HCT116 (cell line): ENCODE data around the gene UBE2V1.

ENCODE experiments used
- CEBPB ChIP-seq: IDR thresholded peaks from 2 replicates; pipeline ENCODE4 v1.6.1; 2012; ENCODE audit warnings: low read depth
- EZH2 ChIP-seq: fragments of 200-600 bp; sonication (generic); IDR thresholded peaks from 2 replicates; pipeline ENCODE4 v1.6.1; 2017; ENCODE audit warnings: antibody characterized with exemption, mixed run types
- JUND ChIP-seq: IDR thresholded peaks from 2 replicates; pipeline ENCODE4 v1.6.1; 2012
- POLR2A ChIP-seq: IDR thresholded peaks from 2 replicates; pipeline ENCODE4 v1.7.0; 2011; ENCODE audit warnings: borderline replicate concordance; ENCODE audit not compliant: insufficient read depth, insufficient read length; ENCODE audit errors: extremely low read depth
- POLR2AphosphoS5 ChIP-seq: IDR thresholded peaks from 2 replicates; pipeline ENCODE4 v1.6.1; 2011; ENCODE audit warnings: mild to moderate bottlenecking, low read depth, low read length, moderate library complexity
- RAD21 ChIP-seq: IDR thresholded peaks from 2 replicates; pipeline ENCODE4 v1.6.1; 2012; ENCODE audit warnings: low read depth, mild to moderate bottlenecking
- TF ChIP-seq, protein P1 (sequence below), 3 experiments: fragments of 200-600 bp in 1 of 3; sonication (generic) in 1 of 3; IDR thresholded peaks in 2 of 3; conservative IDR thresholded peaks in 1 of 3; 2 replicates each; pipeline ENCODE4 v1.5.1; 2012 to 2017; ENCODE audit warnings: low read depth in 2 of 3, low read length in 2 of 3, antibody characterized with exemption in 1 of 3, borderline replicate concordance in 1 of 3, control low read depth in 1 of 3, mild to moderate bottlenecking in 1 of 3, mixed read lengths in 1 of 3, mixed run types in 1 of 3, moderate library complexity in 1 of 3; ENCODE audit not compliant: insufficient read depth in 1 of 3
- TF ChIP-seq, protein P2 (sequence below): IDR thresholded peaks from 2 replicates; pipeline ENCODE4 v1.6.1; 2012; ENCODE audit warnings: low read depth

DNA sequence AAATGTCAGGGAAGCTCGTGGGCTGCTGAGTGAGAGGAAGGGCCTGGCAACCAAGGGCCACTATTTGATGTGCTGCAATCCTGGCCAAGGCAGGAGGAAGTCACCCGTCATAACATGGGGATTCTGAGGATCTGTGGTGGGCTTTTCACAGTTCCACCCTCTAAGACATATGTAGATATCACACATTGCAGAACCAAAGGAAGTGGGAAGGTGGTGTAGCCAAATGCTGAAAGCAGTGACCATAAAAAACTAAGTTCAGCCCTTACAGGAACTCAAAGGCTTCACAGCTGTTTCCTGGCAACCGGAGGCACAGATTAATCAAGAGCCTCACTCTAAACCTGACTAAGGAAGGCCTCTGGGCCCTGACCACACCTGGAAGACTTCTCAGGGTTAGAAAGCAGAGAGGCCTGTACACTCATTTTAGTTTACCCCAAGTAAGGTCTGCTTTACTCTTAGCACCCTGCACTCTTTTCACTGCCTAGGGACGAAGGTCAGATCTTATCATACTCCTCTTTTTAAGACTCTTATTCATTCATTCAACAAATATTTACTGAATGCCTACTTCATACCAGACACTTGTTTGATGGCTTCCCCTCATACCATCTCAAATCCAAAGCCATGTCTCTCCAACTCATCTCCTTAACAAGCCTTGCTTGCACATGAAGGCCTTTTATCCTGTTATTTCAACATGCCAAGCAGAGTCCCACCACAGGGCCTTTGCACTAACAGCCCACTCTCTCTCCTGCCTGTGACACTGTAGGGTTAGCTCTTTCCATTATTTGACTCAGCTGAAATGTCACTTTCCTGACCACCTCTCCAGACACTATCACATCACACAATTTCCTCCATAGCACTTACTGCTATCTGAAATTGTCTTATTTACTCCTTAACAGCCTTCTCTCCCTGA, 2.6 kb downstream of the UBE2V1 start:
- TF ChIP-seq, protein P1, sequence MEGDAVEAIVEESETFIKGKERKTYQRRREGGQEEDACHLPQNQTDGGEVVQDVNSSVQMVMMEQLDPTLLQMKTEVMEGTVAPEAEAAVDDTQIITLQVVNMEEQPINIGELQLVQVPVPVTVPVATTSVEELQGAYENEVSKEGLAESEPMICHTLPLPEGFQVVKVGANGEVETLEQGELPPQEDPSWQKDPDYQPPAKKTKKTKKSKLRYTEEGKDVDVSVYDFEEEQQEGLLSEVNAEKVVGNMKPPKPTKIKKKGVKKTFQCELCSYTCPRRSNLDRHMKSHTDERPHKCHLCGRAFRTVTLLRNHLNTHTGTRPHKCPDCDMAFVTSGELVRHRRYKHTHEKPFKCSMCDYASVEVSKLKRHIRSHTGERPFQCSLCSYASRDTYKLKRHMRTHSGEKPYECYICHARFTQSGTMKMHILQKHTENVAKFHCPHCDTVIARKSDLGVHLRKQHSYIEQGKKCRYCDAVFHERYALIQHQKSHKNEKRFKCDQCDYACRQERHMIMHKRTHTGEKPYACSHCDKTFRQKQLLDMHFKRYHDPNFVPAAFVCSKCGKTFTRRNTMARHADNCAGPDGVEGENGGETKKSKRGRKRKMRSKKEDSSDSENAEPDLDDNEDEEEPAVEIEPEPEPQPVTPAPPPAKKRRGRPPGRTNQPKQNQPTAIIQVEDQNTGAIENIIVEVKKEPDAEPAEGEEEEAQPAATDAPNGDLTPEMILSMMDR (IDR thresholded peaks at IDR 0.05 in 2 of 3, conservative IDR thresholded peaks at IDR 0.05 in 1 of 3; ENCODE audit: borderline replicate concordance in 1 of 3, insufficient read depth in 1 of 3, low read depth in 2 of 3, low read length in 2 of 3), result no peak
- TF ChIP-seq EZH2 (no peak), POLR2AphosphoS5 (no peak), RAD21 (no peak), CEBPB (no peak), POLR2A (no peak), JUND (no peak)
- TF ChIP-seq, protein P2, sequence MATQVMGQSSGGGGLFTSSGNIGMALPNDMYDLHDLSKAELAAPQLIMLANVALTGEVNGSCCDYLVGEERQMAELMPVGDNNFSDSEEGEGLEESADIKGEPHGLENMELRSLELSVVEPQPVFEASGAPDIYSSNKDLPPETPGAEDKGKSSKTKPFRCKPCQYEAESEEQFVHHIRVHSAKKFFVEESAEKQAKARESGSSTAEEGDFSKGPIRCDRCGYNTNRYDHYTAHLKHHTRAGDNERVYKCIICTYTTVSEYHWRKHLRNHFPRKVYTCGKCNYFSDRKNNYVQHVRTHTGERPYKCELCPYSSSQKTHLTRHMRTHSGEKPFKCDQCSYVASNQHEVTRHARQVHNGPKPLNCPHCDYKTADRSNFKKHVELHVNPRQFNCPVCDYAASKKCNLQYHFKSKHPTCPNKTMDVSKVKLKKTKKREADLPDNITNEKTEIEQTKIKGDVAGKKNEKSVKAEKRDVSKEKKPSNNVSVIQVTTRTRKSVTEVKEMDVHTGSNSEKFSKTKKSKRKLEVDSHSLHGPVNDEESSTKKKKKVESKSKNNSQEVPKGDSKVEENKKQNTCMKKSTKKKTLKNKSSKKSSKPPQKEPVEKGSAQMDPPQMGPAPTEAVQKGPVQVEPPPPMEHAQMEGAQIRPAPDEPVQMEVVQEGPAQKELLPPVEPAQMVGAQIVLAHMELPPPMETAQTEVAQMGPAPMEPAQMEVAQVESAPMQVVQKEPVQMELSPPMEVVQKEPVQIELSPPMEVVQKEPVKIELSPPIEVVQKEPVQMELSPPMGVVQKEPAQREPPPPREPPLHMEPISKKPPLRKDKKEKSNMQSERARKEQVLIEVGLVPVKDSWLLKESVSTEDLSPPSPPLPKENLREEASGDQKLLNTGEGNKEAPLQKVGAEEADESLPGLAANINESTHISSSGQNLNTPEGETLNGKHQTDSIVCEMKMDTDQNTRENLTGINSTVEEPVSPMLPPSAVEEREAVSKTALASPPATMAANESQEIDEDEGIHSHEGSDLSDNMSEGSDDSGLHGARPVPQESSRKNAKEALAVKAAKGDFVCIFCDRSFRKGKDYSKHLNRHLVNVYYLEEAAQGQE, result no peak
